GM12873 (cell line): Measurements from ENCODE around the gene MBD6.

ENCODE experiments used
- CTCF ChIP-seq: IDR thresholded peaks from 2 replicates; pipeline ENCODE4 v1.5.1; 2012; ENCODE audit warnings: low read depth, mild to moderate bottlenecking, moderate library complexity, low read length, control low read depth; ENCODE audit not compliant: insufficient read depth; ENCODE audit errors: missing control alignments

Gene MBD6

DNA sequence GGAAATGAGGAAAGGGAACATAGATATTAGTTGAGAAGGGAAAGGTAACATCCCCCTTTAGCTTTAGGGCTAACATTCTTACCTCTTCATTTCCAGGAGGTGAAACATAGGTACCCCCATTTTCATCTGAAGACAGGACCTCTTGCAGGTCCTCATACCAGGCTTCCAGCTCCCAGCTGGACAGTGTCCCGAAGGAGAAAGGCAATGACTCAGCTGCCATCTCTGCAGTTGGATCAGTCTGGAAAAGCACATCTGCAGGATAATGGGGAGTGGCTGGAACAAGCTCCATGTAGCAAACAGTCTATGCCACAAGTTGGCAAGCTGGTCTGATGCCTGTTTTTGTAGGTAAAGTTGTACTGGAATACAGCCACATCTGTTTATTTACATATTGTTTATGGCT lies 5.4 kb upstream of the MBD6 start:
- TF ChIP-seq CTCF = no peak

GRCh38 chr12:57518176-57518919 lies 4.3 kb upstream of the MBD6 start:
- TF ChIP-seq CTCF = no peak

- no peak for TF ChIP-seq CTCF
Measured at GRCh38 chr12:57518920-57519795, 3.5 kb upstream of the MBD6 start.

DNA sequence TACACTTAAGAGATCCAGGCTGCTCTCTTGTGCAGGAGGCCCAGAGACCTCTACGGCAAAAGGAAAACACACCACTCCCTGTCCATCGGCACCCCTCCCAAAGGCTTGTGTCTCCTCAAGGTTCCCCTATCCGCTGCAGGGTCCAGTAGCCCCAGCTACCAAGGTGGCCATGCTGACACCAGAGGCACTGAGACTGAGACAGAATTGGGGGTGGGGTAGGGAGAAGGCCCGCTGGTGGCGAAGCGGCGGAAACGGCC lies 2.9 kb upstream of the MBD6 start:
- TF ChIP-seq CTCF = no peak

GRCh38 chr12:57520053-57520818 lies 2.4 kb upstream of the MBD6 start, which contains the start of gene DDIT3:
Gene DDIT3 (minus strand): TSS chr12:57520514. CDS start chr12:57517406, 3,108 bp downstream.
- no peak for TF ChIP-seq CTCF

- no peak for TF ChIP-seq CTCF
Measured at GRCh38 chr12:57521525-57522010, 1.1 kb upstream of the MBD6 start.
